ENCODE results near the gene ESRRB.

GRCh38 chr14:76376409-76376877 lies 506 bp downstream of the ESRRB start:
- TF ChIP-seq POLR2A (IDR thresholded peaks at IDR 0.05): no peak
- TF ChIP-seq CTCF (IDR thresholded peaks at IDR 0.05): no peak
- no peak for TF ChIP-seq POLR2AphosphoS5 (IDR thresholded peaks at IDR 0.05; ENCODE audit: insufficient read depth in 1 of 2, low read depth in 1 of 2)

Measured in vagina (tissue), 2 donors.